ENCODE results near the gene POC1B. TPM values are rescaled to one million over a fixed set of nuclear protein-coding genes. Genes with fewer than 3 reads are reported as not detected.

Gene POC1B
- total RNA-seq, 2 donors from 2014 or later, result 31.4 to 32.0 TPM

GRCh38 chr12:89539426-89540223 is 13.8 kb upstream of the POC1B start:
- Histone ChIP-seq H3K27me3 (no peaks in the 10 kb centered on the region), H3K9ac (ENCODE audit: low read depth in 2 of 2, low read length in 2 of 2) (no peak overlapping the region), H3K27ac (no peak overlapping the region), H3K36me3 (no peaks in the 10 kb centered on the region), H3K9me3 (no peaks in the 10 kb centered on the region), H3K4me3 (no peak overlapping the region), H3K4me1 (peaks cover 2% of the 10 kb centered on the region)
- TF ChIP-seq CTCF (IDR thresholded peaks at IDR 0.05), result no peak
- intact Hi-C loops (cut with DNase I), result loop anchor here (5.0 to 10.0 kb wide), 3 partner anchors 425 to 563 kb away; no protein-coding TSS in a partner anchor
- DNase-seq, result no peak

GRCh38 chr12:89538897-89539296 is 13.1 kb upstream of the POC1B start:
- Histone ChIP-seq H3K4me3 (no peak overlapping the region), H3K4me1 (peaks cover 2% of the 10 kb centered on the region), H3K27ac (no peak overlapping the region), H3K9ac (ENCODE audit: low read depth in 2 of 2, low read length in 2 of 2) (no peak overlapping the region), H3K27me3 (no peaks in the 10 kb centered on the region), H3K36me3 (no peaks in the 10 kb centered on the region), H3K9me3 (no peaks in the 10 kb centered on the region)
- intact Hi-C loops (cut with DNase I), result no loop called here
- TF ChIP-seq CTCF (IDR thresholded peaks at IDR 0.05), result no peak
- no peak for DNase-seq

- H3K9me3 ChIP-seq, result no peaks in the 10 kb centered on the region
- no peaks in the 10 kb centered on the region for H3K27me3 ChIP-seq
- H3K4me1 ChIP-seq, result no peaks in the 10 kb centered on the region
- H3K4me3 ChIP-seq, result no peak overlapping the region
- intact Hi-C loops (cut with DNase I), result no loop called here
- no peak for DNase-seq
- H3K36me3 ChIP-seq, result no peaks in the 10 kb centered on the region
- H3K9ac ChIP-seq (ENCODE audit: low read depth in 2 of 2, low read length in 2 of 2), result no peak overlapping the region
- no peak overlapping the region for H3K27ac ChIP-seq
- no peak for TF ChIP-seq CTCF (IDR thresholded peaks at IDR 0.05)
Measured at GRCh38 chr12:89537389-89537788, 11.5 kb upstream of the POC1B start.

GRCh38 chr12:89529738-89530137 is 3.9 kb upstream of the POC1B start:
- intact Hi-C loops (cut with DNase I), result loop anchor here (2.0 to 10.0 kb wide), 4 partner anchors 175 to 965 kb away; partner anchors contain the start of gene DUSP6
- H3K4me1 ChIP-seq, result no peaks in the 10 kb centered on the region
- no peak for DNase-seq
- no peak overlapping the region for H3K4me3 ChIP-seq
- H3K27me3 ChIP-seq, result no peaks in the 10 kb centered on the region
- no peaks in the 10 kb centered on the region for H3K9me3 ChIP-seq
- no peak overlapping the region for H3K27ac ChIP-seq
- no peaks in the 10 kb centered on the region for H3K36me3 ChIP-seq
- no peak overlapping the region for H3K9ac ChIP-seq (ENCODE audit: low read depth in 2 of 2, low read length in 2 of 2)
- TF ChIP-seq CTCF (IDR thresholded peaks at IDR 0.05), result peak; percentile 44

GRCh38 chr12:89528434-89528833 is 2.6 kb upstream of the POC1B start:
- TF ChIP-seq CTCF (IDR thresholded peaks at IDR 0.05), result no peak
- intact Hi-C loops (cut with DNase I), result loop anchor here (2.0 to 10.0 kb wide), 4 partner anchors 174 to 964 kb away; partner anchors contain the start of gene DUSP6

More at GRCh38 chr12:89528434-89528833, 2.6 kb upstream of the POC1B start:
- Histone ChIP-seq H3K4me1 (peaks cover 2% of the 10 kb centered on the region), H3K4me3 (no peak overlapping the region), H3K9me3 (no peaks in the 10 kb centered on the region), H3K27me3 (no peaks in the 10 kb centered on the region), H3K27ac (no peak overlapping the region), H3K36me3 (no peaks in the 10 kb centered on the region), H3K9ac (ENCODE audit: low read depth in 2 of 2, low read length in 2 of 2) (no peak overlapping the region)
- DNase-seq, result no peak
